ENCODE measurements around the gene FYCO1.
A peak's percentile ranks its signal among the peaks of the same experiment; 100 is the strongest.

The FYCO1 gene

GRCh38 chr3:45870099-45870498 is 125.5 kb downstream of the FYCO1 start:
- H3K4me3 ChIP-seq (ENCODE audit: low read depth, low read length): no peak overlapping the region
- no peak for TF ChIP-seq CTCF (IDR thresholded peaks at IDR 0.05; ENCODE audit: control insufficient read depth, extremely low read depth, insufficient read depth)
- no peak for DNase-seq (ENCODE audit: low read depth)

GRCh38 chr3:45869638-45870037 is 126.0 kb downstream of the FYCO1 start:
- H3K4me3 ChIP-seq (ENCODE audit: low read depth, low read length): no peak overlapping the region
- no peak for TF ChIP-seq CTCF (IDR thresholded peaks at IDR 0.05; ENCODE audit: control insufficient read depth, extremely low read depth, insufficient read depth)
- no peak for DNase-seq (ENCODE audit: low read depth)

- DNase-seq (ENCODE audit: low read depth): no peak
- no peak overlapping the region for H3K4me3 ChIP-seq (ENCODE audit: low read depth, low read length)
- TF ChIP-seq CTCF (IDR thresholded peaks at IDR 0.05; ENCODE audit: control insufficient read depth, extremely low read depth, insufficient read depth): no peak
Observed at GRCh38 chr3:45868650-45869049, 127.0 kb downstream of the FYCO1 start.

- DNase-seq (ENCODE audit: low read depth): peak; percentile 54
- TF ChIP-seq CTCF (IDR thresholded peaks at IDR 0.05; ENCODE audit: control insufficient read depth, extremely low read depth, insufficient read depth): no peak
- no peak overlapping the region for H3K4me3 ChIP-seq (ENCODE audit: low read depth, low read length)
Observed at GRCh38 chr3:45868213-45868612, 127.4 kb downstream of the FYCO1 start.
